GM23248 (cell line): Measurements from ENCODE around the gene SEMA3F.

Experiments
- EZH2 ChIP-seq: fragments of 200-600 bp; sonication (generic); IDR thresholded peaks from 2 replicates; pipeline ENCODE4 v1.6.1; 2018; ENCODE audit warnings: antibody characterized with exemption, mild to moderate bottlenecking; ENCODE audit not compliant: insufficient read depth, poor library complexity, severe bottlenecking
- EZH2phosphoT487 ChIP-seq: fragments of 200-600 bp; sonication (generic); IDR thresholded peaks from 2 replicates; pipeline ENCODE4 v1.6.1; 2018; ENCODE audit warnings: antibody characterized with exemption, moderate library complexity, mild to moderate bottlenecking, low read depth; ENCODE audit not compliant: insufficient read depth

DNA sequence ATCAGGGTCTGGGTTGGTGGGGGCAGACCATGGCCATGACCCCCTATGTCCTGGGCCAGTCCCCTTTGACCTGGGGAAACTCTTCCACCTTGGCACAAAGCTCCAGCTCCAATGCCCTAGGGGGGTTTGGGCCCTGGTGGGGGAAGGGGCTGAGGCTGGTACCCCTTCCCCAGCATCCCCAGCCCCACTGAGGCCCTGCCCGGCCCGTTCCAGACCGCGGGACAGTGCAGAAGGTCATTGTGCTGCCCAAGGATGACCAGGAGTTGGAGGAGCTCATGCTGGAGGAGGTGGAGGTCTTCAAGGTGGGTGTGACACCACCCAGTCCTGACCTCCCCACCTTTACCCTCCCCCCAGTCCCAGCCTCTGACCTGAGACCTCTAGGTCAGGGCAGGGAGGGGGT lies 30.1 kb downstream of the SEMA3F start:
- TF ChIP-seq EZH2 = no peak
- no peak for TF ChIP-seq EZH2phosphoT487
